Sigmoid colon (tissue), 7 donors: ENCODE data around the gene RBBP8. TPM values are rescaled to one million over a fixed set of nuclear protein-coding genes. Genes with fewer than 3 reads are reported as not detected.

Experiments used
- DNase-seq: peaks from one replicate; pipeline ENCODE4 v3.0.0-alpha.2; 2019
- H3K27ac ChIP-seq, 4 donors: fragments of 200-600 bp; sonication (generic); one replicate each; pipeline ENCODE4 v1.5.1; 2016 to 2019; ENCODE audit warnings: mild to moderate bottlenecking in 1 of 4
- H3K27me3 ChIP-seq, 3 donors: fragments of 200-600 bp; sonication (generic); one replicate each; pipeline ENCODE4 v1.5.1; 2019; ENCODE audit warnings: mild to moderate bottlenecking in 1 of 3
- H3K36me3 ChIP-seq, 4 donors: fragments of 200-600 bp; sonication (generic); one replicate each; pipeline ENCODE4 v1.5.1; 2016 to 2019
- H3K4me1 ChIP-seq, 4 donors: fragments of 200-600 bp; sonication (generic); one replicate each; pipeline ENCODE4 v1.5.1; 2017 to 2019
- H3K4me3 ChIP-seq, 4 donors: fragments of 200-600 bp; sonication (generic); one replicate each; pipeline ENCODE4 v1.5.1; 2017 to 2019; ENCODE audit warnings: mild to moderate bottlenecking in 2 of 4, moderate library complexity in 1 of 4
- H3K9me3 ChIP-seq, 4 donors: fragments of 200-600 bp in 3 of 4; sonication (generic) in 3 of 4; one replicate each; pipeline versions ENCODE4 v1.5.1 to v1.6.1; 2013 to 2019
- EP300 ChIP-seq, 4 donors: sonication (generic); formaldehyde crosslinking; IDR thresholded peaks; one replicate each; pipeline ENCODE4 v1.6.1; 2017; ENCODE audit warnings: antibody characterized with exemption in 4 of 4
- POLR2A ChIP-seq, 2 donors: fragments of 450-650 bp; IDR thresholded peaks; one replicate each; pipeline ENCODE4 v1.6.1; 2016; ENCODE audit warnings: antibody characterized with exemption in 2 of 2, mild to moderate bottlenecking in 2 of 2, moderate library complexity in 2 of 2
- POLR2AphosphoS5 ChIP-seq, 4 donors: sonication (generic); formaldehyde crosslinking; IDR thresholded peaks; one replicate each; pipeline ENCODE4 v1.6.1; 2017; ENCODE audit warnings: antibody characterized with exemption in 4 of 4
- WGBS, 2 donors: extraction: QIAGEN DNeasy Blood & Tissue Kit; methylation state at CpG; one replicate each; pipeline ENCODE4 v1.1.7; 2013; 5-methylcytosine and 5-hydroxymethylcytosine counted together
- intact Hi-C: fragments of 100-400 bp; cut with DNase I; formaldehyde crosslinking; loops from one replicate; pipeline ENCODE4 v1.15.1; 2023
- polyA plus RNA-seq, 3 donors: library from polyadenylated mRNA; stranded (reverse); fragments of 200-250 nt; gene quantifications; one replicate each; pipeline ENCODE4 v1.2.3, GENCODE V29; 2013
- total RNA-seq, 4 donors: library from RNA; depleted of rRNA; stranded (reverse); fragments of >200 nt; gene quantifications; one replicate each; pipeline ENCODE4 v1.1.0, GENCODE V29; 2016
- TF ChIP-seq, protein P1 (sequence below), 4 experiments: fragments of 450-650 bp in 3 of 4; fragments of 200-600 bp in 1 of 4; IDR thresholded peaks; one replicate each; pipeline ENCODE4 v1.5.1; 2016 to 2019; ENCODE audit warnings: antibody characterized with exemption in 4 of 4, mild to moderate bottlenecking in 3 of 4, moderate library complexity in 2 of 4
- donor health status: healthy with polysubstance abuse.
- donor health status: Bipolar disorder and iron deficiency.
- donor health status: healthy.

The RBBP8 gene
- total and polyA plus RNA-seq, 7 donors: 10.3 to 30.7 (median 22.7) TPM

DNA sequence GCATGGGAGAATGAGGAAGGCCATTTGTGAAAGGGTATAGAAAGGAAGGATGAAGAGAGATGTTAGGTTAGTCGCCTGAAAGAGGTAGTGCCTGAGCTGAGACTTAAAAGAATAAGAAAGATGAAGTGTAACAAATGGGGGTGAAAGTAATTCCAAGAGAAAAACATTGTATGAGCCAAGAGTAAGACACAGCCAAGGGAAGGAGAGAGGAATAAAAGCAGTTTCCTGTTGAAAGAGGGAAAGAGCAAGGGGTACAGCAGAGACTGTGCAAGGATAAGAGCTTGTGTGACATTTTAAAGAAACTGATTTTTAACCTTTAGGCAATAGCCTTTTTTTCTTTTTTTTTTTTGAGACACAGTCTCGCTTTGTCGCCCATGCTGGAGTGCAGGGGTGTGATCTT, 4.8 kb upstream of the RBBP8 start:
- Histone ChIP-seq H3K27ac (no peak overlapping the region), H3K27me3 (no peaks in the 10 kb centered on the region), H3K9me3 (no peaks in the 10 kb centered on the region), H3K4me1 (peaks cover 0 to 5% (median 2%) of the 10 kb centered on the region in 4 donors), H3K36me3 (no peaks in the 10 kb centered on the region), H3K4me3 (no peak overlapping the region)
- WGBS, 2 donors: 90 to 94% methylated on average over 3 of the region's 3 CpGs
- intact Hi-C loops: no loop called here
- TF ChIP-seq, protein P1, sequence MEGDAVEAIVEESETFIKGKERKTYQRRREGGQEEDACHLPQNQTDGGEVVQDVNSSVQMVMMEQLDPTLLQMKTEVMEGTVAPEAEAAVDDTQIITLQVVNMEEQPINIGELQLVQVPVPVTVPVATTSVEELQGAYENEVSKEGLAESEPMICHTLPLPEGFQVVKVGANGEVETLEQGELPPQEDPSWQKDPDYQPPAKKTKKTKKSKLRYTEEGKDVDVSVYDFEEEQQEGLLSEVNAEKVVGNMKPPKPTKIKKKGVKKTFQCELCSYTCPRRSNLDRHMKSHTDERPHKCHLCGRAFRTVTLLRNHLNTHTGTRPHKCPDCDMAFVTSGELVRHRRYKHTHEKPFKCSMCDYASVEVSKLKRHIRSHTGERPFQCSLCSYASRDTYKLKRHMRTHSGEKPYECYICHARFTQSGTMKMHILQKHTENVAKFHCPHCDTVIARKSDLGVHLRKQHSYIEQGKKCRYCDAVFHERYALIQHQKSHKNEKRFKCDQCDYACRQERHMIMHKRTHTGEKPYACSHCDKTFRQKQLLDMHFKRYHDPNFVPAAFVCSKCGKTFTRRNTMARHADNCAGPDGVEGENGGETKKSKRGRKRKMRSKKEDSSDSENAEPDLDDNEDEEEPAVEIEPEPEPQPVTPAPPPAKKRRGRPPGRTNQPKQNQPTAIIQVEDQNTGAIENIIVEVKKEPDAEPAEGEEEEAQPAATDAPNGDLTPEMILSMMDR (IDR thresholded peaks at IDR 0.05): no peak
- TF ChIP-seq POLR2A (IDR thresholded peaks at IDR 0.05): no peak
- no peak for TF ChIP-seq EP300 (IDR thresholded peaks at IDR 0.05)
- TF ChIP-seq POLR2AphosphoS5 (IDR thresholded peaks at IDR 0.05): no peak
- no peak for DNase-seq

DNA sequence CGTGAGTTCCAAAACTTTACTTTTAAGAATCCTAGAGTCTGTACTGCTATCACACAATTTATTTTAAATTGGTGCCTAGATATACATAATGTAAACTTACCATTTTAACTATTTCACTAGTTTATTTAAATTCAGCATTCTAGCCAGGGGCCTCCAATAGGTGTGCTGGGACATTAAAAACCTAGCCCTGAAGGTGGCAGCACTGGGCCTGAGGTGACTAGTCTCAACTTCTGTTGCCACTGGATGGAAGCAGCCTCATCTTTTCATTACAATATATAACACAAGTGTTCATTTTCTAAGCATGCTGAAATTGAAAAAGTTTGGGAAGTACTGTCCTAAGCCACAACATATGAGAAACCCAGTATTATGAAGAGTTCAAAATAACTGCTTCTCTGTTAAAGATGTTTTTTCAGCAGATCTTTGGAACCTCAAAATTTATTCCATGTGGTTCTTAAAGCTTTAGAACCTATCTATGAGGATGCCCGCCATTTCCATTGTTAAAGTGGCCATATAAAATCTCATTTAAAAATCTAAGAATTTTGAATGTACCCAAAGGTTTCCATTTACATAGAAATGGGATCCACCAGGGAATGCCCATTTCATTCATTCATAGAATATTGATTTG, 2.9 kb upstream of the RBBP8 start:
- Histone ChIP-seq H3K4me3 (no peak overlapping the region), H3K9me3 (no peaks in the 10 kb centered on the region), H3K27ac (no peak overlapping the region), H3K4me1 (peaks cover 0 to 12% (median 2%) of the 10 kb centered on the region in 4 donors), H3K27me3 (no peaks in the 10 kb centered on the region), H3K36me3 (no peaks in the 10 kb centered on the region)
- no peak for TF ChIP-seq POLR2A (IDR thresholded peaks at IDR 0.05)
- TF ChIP-seq, protein P1 (IDR thresholded peaks at IDR 0.05): peak; percentile 37 to 66 (median 60)
- DNase-seq: peak; percentile 81
- WGBS, 2 donors: 78 to 87% methylated on average over 2 of the region's 2 CpGs
- intact Hi-C loops: loop anchor here (5.0 to 10.0 kb wide), 3 partner anchors 52 to 763 kb away; partner anchors contain the start of genes CABLES1 and GATA6

DNA sequence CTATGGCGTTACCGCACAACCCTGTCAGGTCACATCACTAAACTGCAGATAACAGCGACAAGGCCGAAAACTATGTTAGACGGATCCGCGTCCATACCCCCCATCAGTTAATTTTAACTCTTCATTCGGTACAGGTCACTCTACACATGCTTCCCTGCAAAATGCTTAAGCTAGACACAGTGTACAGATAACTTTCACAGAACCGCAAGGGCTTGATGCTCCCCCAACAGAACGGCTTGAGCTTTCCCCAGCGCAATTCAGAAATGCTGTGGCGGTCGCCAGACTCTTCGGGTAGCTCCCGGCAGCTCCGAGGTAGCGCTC, 283 bp upstream of the RBBP8 start:
- Histone ChIP-seq H3K4me1 (peaks cover 0 to 12% (median 2%) of the 10 kb centered on the region in 4 donors), H3K4me3 (peak overlapping the region; percentile 77 to 91 (median 82)), H3K9me3 (no peaks in the 10 kb centered on the region), H3K27me3 (no peaks in the 10 kb centered on the region), H3K36me3 (no peaks in the 10 kb centered on the region), H3K27ac (peak overlapping the region; percentile 97 to 99 (median 98))
- TF ChIP-seq POLR2AphosphoS5 (IDR thresholded peaks at IDR 0.05): no peak
- TF ChIP-seq, protein P1 (IDR thresholded peaks at IDR 0.05): no peak
- TF ChIP-seq POLR2A (IDR thresholded peaks at IDR 0.05): no peak
- TF ChIP-seq EP300 (IDR thresholded peaks at IDR 0.05): no peak
- 1% methylated on average over 17 of the region's 17 CpGs for WGBS, 2 donors
- intact Hi-C loops: loop anchor here (1.0 to 10.0 kb wide), 5 partner anchors 49 to 766 kb away; partner anchors contain the start of genes CABLES1, GATA6 and RIOK3
- DNase-seq: no peak

DNA sequence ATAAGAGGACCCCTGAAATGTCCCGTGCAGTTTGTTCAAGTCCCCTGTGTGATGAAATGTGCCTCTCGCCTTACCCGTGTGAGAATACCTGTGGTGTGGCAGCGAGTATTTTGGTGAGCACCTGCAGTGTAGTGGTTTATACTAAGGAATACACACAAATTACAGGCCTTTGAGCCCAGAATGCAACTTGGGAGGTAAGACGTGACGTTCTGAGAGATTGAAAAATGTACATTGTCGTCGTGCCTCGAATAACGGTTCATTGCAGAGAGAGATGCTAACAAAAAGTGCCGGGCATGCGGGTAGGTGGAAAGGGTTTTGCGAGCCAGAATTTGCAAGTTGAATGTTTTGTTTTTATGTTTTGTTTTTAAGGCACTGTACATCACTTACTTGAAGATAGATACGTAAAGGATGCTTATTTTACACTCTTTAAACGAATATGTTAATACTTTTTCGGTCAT, 867 bp downstream of the RBBP8 start:
- intact Hi-C loops: loop anchor here (1.0 to 10.0 kb wide), 5 partner anchors 48 to 767 kb away; partner anchors contain the start of genes CABLES1, GATA6 and RIOK3
- Histone ChIP-seq H3K4me3 (peak overlapping the region; percentile 77 to 91 (median 82)), H3K36me3 (no peaks in the 10 kb centered on the region), H3K27ac (peak overlapping the region; percentile 97 to 99 (median 98)), H3K9me3 (no peaks in the 10 kb centered on the region), H3K27me3 (no peaks in the 10 kb centered on the region), H3K4me1 (peaks cover 0 to 12% (median 2%) of the 10 kb centered on the region in 4 donors)
- WGBS, 2 donors: 8 to 11% methylated on average over 16 of the region's 16 CpGs
- no peak for TF ChIP-seq POLR2AphosphoS5 (IDR thresholded peaks at IDR 0.05)
- TF ChIP-seq, protein P1 (IDR thresholded peaks at IDR 0.05): no peak
- no peak for TF ChIP-seq POLR2A (IDR thresholded peaks at IDR 0.05)
- TF ChIP-seq EP300 (IDR thresholded peaks at IDR 0.05): no peak
- no peak for DNase-seq
